ENCODE measurements around the gene GPRC5B.

GPRC5B gene

GRCh38 chr16:19842426-19843157 lies 42.1 kb downstream of the GPRC5B start:
- no peak for DNase-seq

- DNase-seq: no peak
Observed at GRCh38 chr16:19841184-19841583, 43.5 kb downstream of the GPRC5B start.

- no peak for DNase-seq
Observed at GRCh38 chr16:19840524-19841110, 44.0 kb downstream of the GPRC5B start.

- no peak for DNase-seq
Observed at GRCh38 chr16:19837984-19838707, 46.5 kb downstream of the GPRC5B start.

GRCh38 chr16:19837331-19837980 lies 47.2 kb downstream of the GPRC5B start:
- no peak for DNase-seq

GRCh38 chr16:19835968-19836421 lies 48.7 kb downstream of the GPRC5B start:
- DNase-seq: no peak

- no peak for DNase-seq
Observed at GRCh38 chr16:19835196-19835595, 49.5 kb downstream of the GPRC5B start.

- DNase-seq: no peak
Observed at GRCh38 chr16:19833581-19833980, 51.1 kb downstream of the GPRC5B start.

GRCh38 chr16:19833176-19833575 lies 51.5 kb downstream of the GPRC5B start:
- no peak for DNase-seq

- peak in 1 of 2 experiments; percentile 16 for DNase-seq
Observed at GRCh38 chr16:19831678-19832077, 53.0 kb downstream of the GPRC5B start.

- no peak for DNase-seq
Observed at GRCh38 chr16:19830902-19831560, 53.6 kb downstream of the GPRC5B start.

GRCh38 chr16:19829844-19830692 lies 54.6 kb downstream of the GPRC5B start:
- DNase-seq: no peak

- no peak for DNase-seq
Observed at GRCh38 chr16:19824216-19824615, 60.4 kb downstream of the GPRC5B start.

GRCh38 chr16:19823322-19823721 lies 61.3 kb downstream of the GPRC5B start:
- DNase-seq: no peak

- no peak for DNase-seq
Observed at GRCh38 chr16:19822533-19822932, 62.1 kb downstream of the GPRC5B start.

GRCh38 chr16:19817875-19818274 lies 66.8 kb downstream of the GPRC5B start:
- no peak for DNase-seq

- DNase-seq: no peak
Observed at GRCh38 chr16:19817122-19817521, 67.5 kb downstream of the GPRC5B start.

- no peak for DNase-seq
Observed at GRCh38 chr16:19815418-19815817, 69.2 kb downstream of the GPRC5B start.

- DNase-seq: no peak
Observed at GRCh38 chr16:19812986-19813385, 71.7 kb downstream of the GPRC5B start.

- DNase-seq: peak; percentile 20 to 84
Observed at GRCh38 chr16:19810817-19811731, 73.6 kb downstream of the GPRC5B start.

GRCh38 chr16:19809693-19810092 lies 75.0 kb downstream of the GPRC5B start:
- no peak for DNase-seq

Data from SW 1271 (cell line).